SK-N-SH treated with all-trans-retinoic acid at 6 μM for 48 hours (cell line): Measurements from ENCODE around the gene TECPR1.

ENCODE experiments used
- ATAC-seq: fragments of 200-7000 bp; cut with Tn5 transposase; 3 replicates; pipeline ENCODE4 v1.9.1; 2020; ENCODE audit warnings: mild to moderate bottlenecking, moderate library complexity
- ARNTL ChIP-seq: fragments of 450-650 bp; formaldehyde crosslinking; IDR thresholded peaks from 2 replicates; pipeline ENCODE4 v1.5.0; 2020; ENCODE audit warnings: low read depth, mild to moderate bottlenecking, moderate library complexity, borderline replicate concordance
- BACH2 ChIP-seq: fragments of 250-450 bp; sonication (Bioruptor Pico); IDR thresholded peaks from 2 replicates; pipeline ENCODE4 v1.9.0; 2021; ENCODE audit warnings: mild to moderate bottlenecking, borderline replicate concordance
- CSDC2 ChIP-seq: fragments of 250-450 bp; sonication (Bioruptor Pico); IDR thresholded peaks from 2 replicates; pipeline ENCODE4 v1.5.0; 2020; ENCODE audit warnings: mild to moderate bottlenecking, moderate library complexity
- ESRRG ChIP-seq: fragments of 250-450 bp; sonication (Bioruptor Pico); IDR thresholded peaks from 2 replicates; pipeline ENCODE4 v1.6.1; 2021; ENCODE audit warnings: mild to moderate bottlenecking
- GLIS3 ChIP-seq: fragments of 250-450 bp; sonication (Bioruptor Pico); IDR thresholded peaks from 2 replicates; pipeline ENCODE4 v1.5.0; 2020; ENCODE audit warnings: mild to moderate bottlenecking, moderate library complexity
- ISL1 ChIP-seq: fragments of 250-450 bp; sonication (Bioruptor Pico); IDR thresholded peaks from 2 replicates; pipeline ENCODE4 v2.1.2; 2022; ENCODE audit warnings: mild to moderate bottlenecking, moderate library complexity
- PPARA ChIP-seq: fragments of 250-450 bp; sonication (Bioruptor Pico); IDR thresholded peaks from 2 replicates; pipeline ENCODE4 v1.5.0; 2020; ENCODE audit warnings: mild to moderate bottlenecking, borderline replicate concordance
- SNAI2 ChIP-seq: fragments of 250-450 bp; sonication (Bioruptor Pico); IDR thresholded peaks from 2 replicates; pipeline ENCODE4 v1.5.0; 2020; ENCODE audit warnings: mild to moderate bottlenecking, moderate library complexity
- TCF4 ChIP-seq: fragments of 250-450 bp; sonication (Bioruptor Pico); IDR thresholded peaks from 2 replicates; pipeline ENCODE4 v1.8.0; 2021; ENCODE audit warnings: mild to moderate bottlenecking, moderate library complexity, borderline replicate concordance
- TOX ChIP-seq: fragments of 250-450 bp; sonication (Bioruptor Pico); IDR thresholded peaks from 2 replicates; pipeline ENCODE4 v1.8.0; 2021; ENCODE audit warnings: mild to moderate bottlenecking, moderate library complexity, borderline replicate concordance
- ZC3H10 ChIP-seq: fragments of 250-450 bp; sonication (Bioruptor Pico); IDR thresholded peaks from 2 replicates; pipeline ENCODE4 v1.5.1; 2021; ENCODE audit warnings: mild to moderate bottlenecking, moderate library complexity
- ZFP3 ChIP-seq: fragments of 250-450 bp; sonication (Bioruptor Pico); IDR thresholded peaks from 2 replicates; pipeline ENCODE4 v1.5.0; 2020; ENCODE audit warnings: mild to moderate bottlenecking, moderate library complexity
- ZNF8 ChIP-seq: fragments of 450-650 bp; formaldehyde crosslinking; IDR thresholded peaks from 2 replicates; pipeline ENCODE4 v1.5.0; 2020; ENCODE audit warnings: mild to moderate bottlenecking, moderate library complexity
- TF ChIP-seq, protein P1 (sequence below): fragments of 250-450 bp; sonication (Bioruptor Pico); IDR thresholded peaks from 2 replicates; pipeline ENCODE4 v1.5.1; 2020; ENCODE audit warnings: low read depth, mild to moderate bottlenecking, moderate library complexity
- TF ChIP-seq, protein P2 (sequence below): fragments of 250-450 bp; sonication (Bioruptor Pico); IDR thresholded peaks from 2 replicates; pipeline ENCODE4 v1.8.0; 2020; ENCODE audit warnings: mild to moderate bottlenecking, moderate library complexity, borderline replicate concordance
- TF ChIP-seq, protein P3 (sequence below): fragments of 250-450 bp; sonication (Bioruptor Pico); IDR thresholded peaks from 2 replicates; pipeline ENCODE4 v1.5.1; 2021; ENCODE audit warnings: mild to moderate bottlenecking, moderate library complexity
- TF ChIP-seq, protein P4 (sequence below): fragments of 250-450 bp; sonication (Bioruptor Pico); IDR thresholded peaks from 2 replicates; pipeline ENCODE4 v1.8.0; 2021; ENCODE audit warnings: low read depth, mild to moderate bottlenecking, moderate library complexity, borderline replicate concordance
- TF ChIP-seq, protein P5 (sequence below): fragments of 250-450 bp; sonication (Bioruptor Pico); IDR thresholded peaks from 2 replicates; pipeline ENCODE4 v1.5.0; 2020; ENCODE audit warnings: mild to moderate bottlenecking, moderate library complexity

TECPR1 gene

DNA sequence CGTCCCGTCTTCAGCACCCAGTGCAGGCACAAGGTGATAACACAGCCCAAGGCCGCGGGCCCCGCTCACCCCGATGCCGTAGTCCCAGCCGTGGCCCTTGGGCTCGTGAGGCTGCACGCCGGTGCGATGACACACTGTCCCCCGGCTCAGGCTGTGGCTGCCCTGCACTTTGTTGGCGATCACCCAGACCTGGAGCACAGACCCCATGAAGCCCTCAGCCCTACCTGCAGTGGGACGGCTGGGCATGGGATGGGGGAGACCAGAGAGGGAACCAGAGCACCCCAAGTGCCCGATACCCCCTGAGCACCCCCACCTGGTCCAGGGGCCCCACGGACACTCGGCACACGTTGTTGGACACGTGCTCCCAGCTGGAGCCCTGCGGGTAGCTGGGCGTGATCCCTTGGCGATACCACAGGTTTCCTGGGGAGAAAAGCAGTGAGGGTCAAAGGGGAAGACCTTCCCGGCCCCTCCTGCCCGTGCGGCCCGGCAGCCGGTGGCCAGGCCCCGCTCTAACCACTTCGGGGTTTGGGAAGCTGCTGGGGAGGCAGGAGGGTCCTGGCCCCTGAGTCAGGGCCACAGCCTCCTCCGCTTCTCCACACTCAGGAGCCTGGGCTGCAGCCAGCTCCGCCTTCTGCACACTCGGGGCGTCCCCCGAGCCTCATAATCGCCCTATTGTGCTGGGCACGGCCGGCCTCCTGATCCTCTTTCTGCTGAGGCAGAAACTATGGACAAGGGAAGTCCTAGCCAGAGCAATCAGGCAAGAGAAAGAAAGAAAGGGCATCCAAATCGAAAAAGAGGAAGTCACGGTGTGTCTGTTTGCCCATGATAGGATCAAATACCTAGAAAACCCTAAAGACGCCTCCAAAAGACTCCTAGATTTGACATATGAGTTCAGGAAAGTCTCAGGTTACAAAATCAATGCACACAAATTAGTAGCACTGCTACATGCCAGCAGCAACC lies 34.1 kb downstream of the TECPR1 start:
- no peak for ATAC-seq
- TF ChIP-seq, protein P1, sequence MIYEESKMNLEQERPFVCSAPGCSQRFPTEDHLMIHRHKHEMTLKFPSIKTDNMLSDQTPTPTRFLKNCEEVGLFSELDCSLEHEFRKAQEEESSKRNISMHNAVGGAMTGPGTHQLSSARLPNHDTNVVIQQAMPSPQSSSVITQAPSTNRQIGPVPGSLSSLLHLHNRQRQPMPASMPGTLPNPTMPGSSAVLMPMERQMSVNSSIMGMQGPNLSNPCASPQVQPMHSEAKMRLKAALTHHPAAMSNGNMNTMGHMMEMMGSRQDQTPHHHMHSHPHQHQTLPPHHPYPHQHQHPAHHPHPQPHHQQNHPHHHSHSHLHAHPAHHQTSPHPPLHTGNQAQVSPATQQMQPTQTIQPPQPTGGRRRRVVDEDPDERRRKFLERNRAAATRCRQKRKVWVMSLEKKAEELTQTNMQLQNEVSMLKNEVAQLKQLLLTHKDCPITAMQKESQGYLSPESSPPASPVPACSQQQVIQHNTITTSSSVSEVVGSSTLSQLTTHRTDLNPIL, result no peak

DNA sequence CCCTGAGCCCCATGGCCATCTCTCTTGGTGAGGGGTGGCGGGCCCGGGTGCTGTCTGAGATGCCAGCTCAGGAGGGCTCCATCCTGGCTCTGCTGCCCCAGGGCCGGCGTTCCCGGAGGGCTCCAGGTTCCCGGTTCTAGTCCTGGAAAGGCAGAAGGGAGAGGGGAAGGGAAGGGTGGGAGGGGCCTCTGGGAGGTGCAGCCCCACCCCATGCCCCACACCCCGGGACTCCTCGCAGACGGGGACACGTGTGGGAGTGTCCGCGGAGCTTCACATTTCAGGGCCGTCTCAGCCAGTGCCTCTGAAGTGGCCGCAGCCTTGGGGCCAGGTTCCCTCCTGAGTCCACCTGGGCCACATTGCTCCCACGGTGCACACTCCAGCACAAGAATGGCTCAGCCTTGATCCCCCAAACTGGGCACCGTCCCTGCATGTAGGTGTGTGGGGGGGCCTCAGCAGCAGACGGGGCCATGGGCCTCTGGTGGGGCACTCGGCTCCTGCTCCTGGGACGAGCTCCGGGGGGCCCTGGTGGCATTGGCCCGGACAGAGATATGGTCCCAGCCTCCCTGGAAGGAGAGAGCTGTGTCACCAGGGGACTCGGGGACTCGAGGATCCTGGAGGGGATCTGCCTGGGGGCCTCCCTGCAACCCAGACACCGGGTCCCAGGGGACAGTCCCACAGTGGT lies 35.0 kb downstream of the TECPR1 start:
- TF ChIP-seq ZNF8 (CRISPR knock-in tag) (no peak), TCF4 (CRISPR knock-in tag) (no peak), ISL1 (CRISPR knock-in tag) (no peak), BACH2 (CRISPR knock-in tag) (no peak), ZFP3 (CRISPR knock-in tag) (no peak), CSDC2 (CRISPR knock-in tag) (no peak), ZC3H10 (CRISPR knock-in tag) (no peak), PPARA (CRISPR knock-in tag) (no peak), ARNTL (CRISPR knock-in tag) (no peak), SNAI2 (CRISPR knock-in tag) (no peak), ESRRG (CRISPR knock-in tag) (no peak)
- TF ChIP-seq, protein P2, sequence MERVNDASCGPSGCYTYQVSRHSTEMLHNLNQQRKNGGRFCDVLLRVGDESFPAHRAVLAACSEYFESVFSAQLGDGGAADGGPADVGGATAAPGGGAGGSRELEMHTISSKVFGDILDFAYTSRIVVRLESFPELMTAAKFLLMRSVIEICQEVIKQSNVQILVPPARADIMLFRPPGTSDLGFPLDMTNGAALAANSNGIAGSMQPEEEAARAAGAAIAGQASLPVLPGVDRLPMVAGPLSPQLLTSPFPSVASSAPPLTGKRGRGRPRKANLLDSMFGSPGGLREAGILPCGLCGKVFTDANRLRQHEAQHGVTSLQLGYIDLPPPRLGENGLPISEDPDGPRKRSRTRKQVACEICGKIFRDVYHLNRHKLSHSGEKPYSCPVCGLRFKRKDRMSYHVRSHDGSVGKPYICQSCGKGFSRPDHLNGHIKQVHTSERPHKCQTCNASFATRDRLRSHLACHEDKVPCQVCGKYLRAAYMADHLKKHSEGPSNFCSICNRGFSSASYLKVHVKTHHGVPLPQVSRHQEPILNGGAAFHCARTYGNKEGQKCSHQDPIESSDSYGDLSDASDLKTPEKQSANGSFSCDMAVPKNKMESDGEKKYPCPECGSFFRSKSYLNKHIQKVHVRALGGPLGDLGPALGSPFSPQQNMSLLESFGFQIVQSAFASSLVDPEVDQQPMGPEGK (CRISPR knock-in tag), result no peak
- TF ChIP-seq, protein P3, sequence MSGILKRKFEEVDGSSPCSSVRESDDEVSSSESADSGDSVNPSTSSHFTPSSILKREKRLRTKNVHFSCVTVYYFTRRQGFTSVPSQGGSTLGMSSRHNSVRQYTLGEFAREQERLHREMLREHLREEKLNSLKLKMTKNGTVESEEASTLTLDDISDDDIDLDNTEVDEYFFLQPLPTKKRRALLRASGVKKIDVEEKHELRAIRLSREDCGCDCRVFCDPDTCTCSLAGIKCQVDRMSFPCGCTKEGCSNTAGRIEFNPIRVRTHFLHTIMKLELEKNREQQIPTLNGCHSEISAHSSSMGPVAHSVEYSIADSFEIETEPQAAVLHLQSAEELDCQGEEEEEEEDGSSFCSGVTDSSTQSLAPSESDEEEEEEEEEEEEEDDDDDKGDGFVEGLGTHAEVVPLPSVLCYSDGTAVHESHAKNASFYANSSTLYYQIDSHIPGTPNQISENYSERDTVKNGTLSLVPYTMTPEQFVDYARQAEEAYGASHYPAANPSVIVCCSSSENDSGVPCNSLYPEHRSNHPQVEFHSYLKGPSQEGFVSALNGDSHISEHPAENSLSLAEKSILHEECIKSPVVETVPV (CRISPR knock-in tag), result no peak
- no peak for ATAC-seq

DNA sequence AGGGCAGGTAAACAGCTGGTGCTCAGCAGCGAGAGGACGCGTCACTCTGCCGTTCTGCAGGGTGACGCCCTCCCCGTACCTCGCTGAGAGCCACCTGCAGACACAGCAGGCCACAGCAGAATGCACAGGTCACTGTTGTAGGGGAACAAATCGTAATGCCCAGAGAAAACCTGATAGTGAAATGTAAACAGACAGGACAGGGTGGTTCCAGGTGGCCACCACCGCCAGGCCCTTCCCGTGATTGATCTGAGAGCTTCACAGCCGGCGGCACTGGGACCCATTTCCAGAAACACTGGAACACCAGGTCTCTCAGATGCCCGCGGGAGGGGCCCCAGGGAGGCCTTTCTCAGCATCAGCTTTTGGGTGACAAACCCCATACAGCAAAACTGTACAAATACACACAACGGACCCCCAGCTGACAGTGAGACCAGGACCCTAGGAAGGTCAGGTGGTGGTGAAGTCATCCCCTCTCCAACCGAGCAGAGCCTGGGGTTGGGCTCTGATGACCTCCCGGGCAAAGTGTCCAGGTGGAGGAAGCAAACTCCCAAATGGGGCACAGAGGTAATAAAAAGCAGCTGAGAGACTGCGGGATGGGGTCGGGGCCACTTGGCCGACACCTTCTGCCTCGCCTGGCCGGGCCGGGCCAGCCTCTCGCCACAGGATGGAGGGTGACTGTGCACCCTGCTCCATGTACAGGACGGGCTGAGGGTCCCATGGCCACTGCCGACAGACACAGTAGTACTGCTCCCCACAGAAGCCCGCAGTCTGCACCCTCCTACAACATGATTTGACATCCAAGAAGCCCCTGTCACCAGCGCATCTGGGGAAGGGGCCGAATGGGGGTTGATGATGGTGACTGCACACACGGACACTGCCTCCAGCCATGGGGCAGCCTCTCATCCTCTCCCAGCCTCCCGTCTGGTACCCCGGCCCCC lies 36.2 kb downstream of the TECPR1 start:
- no peak for ATAC-seq
- TF ChIP-seq, protein P3 (CRISPR knock-in tag), result no peak
- TF ChIP-seq ZNF8 (CRISPR knock-in tag) (no peak), ISL1 (CRISPR knock-in tag) (no peak), ARNTL (CRISPR knock-in tag) (no peak), TOX (no peak), TCF4 (CRISPR knock-in tag) (no peak), BACH2 (CRISPR knock-in tag) (no peak), GLIS3 (CRISPR knock-in tag) (no peak), PPARA (CRISPR knock-in tag) (no peak), SNAI2 (CRISPR knock-in tag) (no peak)
- TF ChIP-seq, protein P2 (CRISPR knock-in tag), result no peak
- TF ChIP-seq, protein P4, sequence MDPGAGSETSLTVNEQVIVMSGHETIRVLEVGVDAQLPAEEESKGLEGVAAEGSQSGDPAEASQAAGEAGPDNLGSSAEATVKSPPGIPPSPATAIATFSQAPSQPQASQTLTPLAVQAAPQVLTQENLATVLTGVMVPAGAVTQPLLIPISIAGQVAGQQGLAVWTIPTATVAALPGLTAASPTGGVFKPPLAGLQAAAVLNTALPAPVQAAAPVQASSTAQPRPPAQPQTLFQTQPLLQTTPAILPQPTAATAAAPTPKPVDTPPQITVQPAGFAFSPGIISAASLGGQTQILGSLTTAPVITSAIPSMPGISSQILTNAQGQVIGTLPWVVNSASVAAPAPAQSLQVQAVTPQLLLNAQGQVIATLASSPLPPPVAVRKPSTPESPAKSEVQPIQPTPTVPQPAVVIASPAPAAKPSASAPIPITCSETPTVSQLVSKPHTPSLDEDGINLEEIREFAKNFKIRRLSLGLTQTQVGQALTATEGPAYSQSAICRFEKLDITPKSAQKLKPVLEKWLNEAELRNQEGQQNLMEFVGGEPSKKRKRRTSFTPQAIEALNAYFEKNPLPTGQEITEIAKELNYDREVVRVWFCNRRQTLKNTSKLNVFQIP (CRISPR knock-in tag), result no peak
- TF ChIP-seq, protein P5, sequence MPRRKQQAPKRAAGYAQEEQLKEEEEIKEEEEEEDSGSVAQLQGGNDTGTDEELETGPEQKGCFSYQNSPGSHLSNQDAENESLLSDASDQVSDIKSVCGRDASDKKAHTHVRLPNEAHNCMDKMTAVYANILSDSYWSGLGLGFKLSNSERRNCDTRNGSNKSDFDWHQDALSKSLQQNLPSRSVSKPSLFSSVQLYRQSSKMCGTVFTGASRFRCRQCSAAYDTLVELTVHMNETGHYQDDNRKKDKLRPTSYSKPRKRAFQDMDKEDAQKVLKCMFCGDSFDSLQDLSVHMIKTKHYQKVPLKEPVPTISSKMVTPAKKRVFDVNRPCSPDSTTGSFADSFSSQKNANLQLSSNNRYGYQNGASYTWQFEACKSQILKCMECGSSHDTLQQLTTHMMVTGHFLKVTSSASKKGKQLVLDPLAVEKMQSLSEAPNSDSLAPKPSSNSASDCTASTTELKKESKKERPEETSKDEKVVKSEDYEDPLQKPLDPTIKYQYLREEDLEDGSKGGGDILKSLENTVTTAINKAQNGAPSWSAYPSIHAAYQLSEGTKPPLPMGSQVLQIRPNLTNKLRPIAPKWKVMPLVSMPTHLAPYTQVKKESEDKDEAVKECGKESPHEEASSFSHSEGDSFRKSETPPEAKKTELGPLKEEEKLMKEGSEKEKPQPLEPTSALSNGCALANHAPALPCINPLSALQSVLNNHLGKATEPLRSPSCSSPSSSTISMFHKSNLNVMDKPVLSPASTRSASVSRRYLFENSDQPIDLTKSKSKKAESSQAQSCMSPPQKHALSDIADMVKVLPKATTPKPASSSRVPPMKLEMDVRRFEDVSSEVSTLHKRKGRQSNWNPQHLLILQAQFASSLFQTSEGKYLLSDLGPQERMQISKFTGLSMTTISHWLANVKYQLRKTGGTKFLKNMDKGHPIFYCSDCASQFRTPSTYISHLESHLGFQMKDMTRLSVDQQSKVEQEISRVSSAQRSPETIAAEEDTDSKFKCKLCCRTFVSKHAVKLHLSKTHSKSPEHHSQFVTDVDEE (CRISPR knock-in tag), result no peak
